DMS153 treated with DMSO at 0.1 percent for 48 hours (cell line): ENCODE results near the gene ZNF683.

Experiments
- DNase-seq: peaks from one replicate; lab custom pipeline; 2025; ENCODE audit not compliant: unreplicated experiment; lab: John Stamatoyannopoulos, UW

Gene ZNF683

GRCh38 chr1:26359981-26360806 lies 12.4 kb downstream of the ZNF683 start:
- DNase-seq, result no peak

DNA sequence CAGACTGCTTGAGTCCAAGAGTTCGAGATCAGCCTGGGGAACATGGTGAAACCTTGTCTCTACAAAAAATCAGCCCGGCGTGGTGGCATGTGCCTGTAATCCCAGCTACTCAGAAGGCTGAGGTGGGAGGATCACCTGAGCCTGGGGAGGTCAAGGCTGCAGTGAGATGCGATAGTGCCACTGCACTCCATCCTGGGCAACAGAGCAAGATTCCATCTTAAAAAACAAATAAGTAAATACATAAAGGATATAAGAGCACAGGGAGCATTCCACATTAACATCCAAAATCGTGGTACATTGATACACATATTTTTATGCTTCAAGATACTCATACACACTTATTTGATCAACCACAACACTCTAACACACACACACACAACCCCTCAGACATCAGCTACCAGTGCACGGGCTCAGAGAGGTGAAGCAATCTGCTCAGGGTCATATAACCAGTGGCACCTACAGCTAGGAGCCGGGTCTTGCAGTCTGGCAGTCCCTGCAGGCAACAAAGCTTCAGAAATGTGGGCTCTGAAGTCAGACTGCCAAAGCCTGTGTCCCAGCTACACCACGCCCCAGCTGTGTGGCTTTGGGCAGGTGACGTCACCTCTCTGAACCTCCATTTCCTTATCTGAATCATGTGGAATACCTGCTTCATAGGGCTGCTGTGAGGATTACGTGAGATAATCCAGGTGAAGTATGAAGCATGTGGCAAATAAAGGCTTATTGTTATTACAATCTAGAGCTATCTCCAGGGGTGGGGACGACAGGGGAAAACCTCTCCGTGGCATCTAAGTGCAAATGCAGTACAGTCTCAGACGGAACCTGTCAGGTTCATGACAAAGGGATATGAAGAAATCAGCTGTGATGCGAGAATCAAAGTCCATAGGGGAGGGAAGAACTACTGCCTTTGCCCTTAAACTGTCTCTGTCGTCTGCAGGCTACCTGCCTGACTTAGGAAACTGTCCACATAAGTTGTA lies 13.9 kb downstream of the ZNF683 start:
- DNase-seq, result no peak

- no peak for DNase-seq
These were observed 15.4 kb downstream of the ZNF683 start for GRCh38 chr1:26357121-26357602.

- DNase-seq, result no peak
These were observed 16.4 kb downstream of the ZNF683 start for GRCh38 chr1:26356106-26356505.

- no peak for DNase-seq
These were observed 17.6 kb downstream of the ZNF683 start for GRCh38 chr1:26354972-26355371.

GRCh38 chr1:26353976-26354820 lies 18.4 kb downstream of the ZNF683 start, which contains the start of gene CRYBG2:
Gene CRYBG2, minus strand, starts transcription at chr1:26354130. Its CDS starts 7,473 bp downstream, at chr1:26346657.
- DNase-seq, result no peak

DNA sequence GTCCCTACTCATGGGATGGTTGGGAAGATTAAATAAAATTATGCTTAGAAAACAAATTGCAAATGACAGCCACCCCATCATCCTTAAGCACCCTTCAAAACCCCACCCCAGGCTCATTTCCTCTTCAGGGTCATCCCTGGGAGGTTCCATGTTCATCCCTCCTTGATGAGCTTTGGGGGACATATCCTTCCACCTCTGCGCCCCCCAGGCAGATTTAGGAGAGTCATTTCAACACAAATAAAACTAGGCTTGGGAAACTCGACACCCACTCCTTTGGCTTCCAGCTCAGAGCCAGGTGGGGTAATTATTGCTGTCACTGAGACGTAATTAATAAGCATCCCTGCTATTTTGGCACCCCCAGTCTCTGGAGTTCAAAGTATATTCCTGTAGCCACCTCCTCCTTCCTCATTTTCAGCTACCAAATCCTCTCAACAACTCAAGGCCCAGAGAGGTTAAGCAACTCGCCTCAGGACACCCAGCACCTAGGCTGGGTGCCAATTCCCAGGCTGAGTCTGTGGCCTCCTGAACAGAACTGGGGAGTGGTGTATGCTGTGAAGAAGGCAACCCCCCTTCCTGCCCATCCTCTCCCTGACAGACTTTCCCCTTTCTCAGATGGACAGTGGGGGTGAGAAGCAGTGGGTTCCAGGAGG lies 19.2 kb downstream of the ZNF683 start:
- no peak for DNase-seq

- DNase-seq, result no peak
These were observed 20.2 kb downstream of the ZNF683 start for GRCh38 chr1:26352338-26352679.

- no peak for DNase-seq
These were observed 20.8 kb downstream of the ZNF683 start for GRCh38 chr1:26351590-26352337.

DNA sequence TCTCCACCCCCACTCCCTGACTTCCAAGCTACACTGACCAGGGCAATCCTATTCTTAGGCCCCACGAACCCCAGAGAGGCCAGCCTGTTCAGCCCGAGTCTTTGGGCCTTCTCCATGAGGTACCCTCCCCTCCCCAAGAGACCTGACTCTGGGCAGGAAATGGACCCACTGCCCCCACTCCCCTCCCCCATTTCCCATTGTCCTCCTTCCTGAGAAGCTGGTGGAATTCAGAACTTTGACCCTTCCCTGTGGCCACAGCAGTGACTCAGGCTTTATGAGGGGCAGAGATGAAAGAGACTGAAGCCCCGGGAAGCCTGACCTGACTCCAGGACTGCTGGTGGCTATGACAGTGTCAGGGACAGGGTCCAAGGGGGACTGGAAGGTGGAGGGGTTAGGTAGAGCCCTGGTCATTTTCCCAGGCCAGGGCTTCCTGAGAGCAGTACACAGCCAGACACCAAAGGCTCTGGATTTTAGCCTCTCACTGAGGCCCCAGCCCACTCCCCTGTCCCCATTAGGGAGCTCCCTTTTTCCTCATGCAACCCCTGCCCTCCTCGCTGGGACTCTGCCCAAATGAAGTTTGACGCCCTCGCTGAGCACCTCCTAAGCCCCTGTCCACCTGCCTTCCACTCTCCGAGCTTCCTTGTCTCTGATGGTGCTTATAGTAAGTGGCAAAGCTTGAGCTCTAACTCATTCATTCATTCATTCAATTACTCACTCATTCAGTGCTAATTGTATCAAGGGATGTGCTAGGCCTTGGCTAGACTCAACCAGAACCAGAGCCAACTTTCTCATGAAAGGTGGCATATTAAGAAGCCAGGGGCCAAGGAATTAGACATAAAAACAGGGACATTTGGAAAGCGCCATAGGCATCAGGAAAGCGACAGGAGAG lies 21.6 kb downstream of the ZNF683 start:
- DNase-seq, result no peak

DNA sequence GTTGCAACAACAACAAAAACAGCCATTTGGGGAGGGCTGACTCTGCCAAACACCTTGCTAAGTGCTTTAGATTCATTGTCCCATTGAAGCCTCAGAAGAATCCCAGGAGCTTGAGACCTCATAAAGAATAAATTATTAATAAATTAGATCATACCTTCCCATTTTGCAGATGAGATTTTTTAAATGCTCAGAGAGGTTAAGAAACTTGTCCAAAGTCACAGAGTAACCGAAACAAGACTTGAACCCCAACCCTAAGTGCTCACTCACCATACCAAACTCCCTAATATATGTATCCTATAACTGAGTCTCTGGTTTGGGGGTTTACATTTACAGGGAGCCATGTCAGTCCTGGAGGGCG lies 22.2 kb downstream of the ZNF683 start:
- DNase-seq, result no peak

DNA sequence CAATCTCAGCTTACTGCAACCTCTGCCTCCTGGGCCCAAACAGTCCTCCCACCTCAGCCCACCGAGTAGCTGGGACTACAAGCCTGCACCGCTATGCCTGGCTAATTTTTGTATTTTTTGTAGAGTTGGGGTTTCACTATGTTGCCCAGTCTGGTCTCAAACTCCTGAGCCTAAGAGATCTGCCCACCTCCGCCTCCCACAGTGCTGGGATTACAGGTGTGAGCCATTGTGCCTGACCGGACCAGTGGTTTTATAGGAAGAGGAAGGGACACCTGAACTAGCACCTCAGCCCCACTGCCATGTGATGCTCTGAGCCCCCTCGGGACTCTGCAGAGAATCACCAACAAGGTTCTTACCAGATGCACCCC lies 22.7 kb downstream of the ZNF683 start:
- no peak for DNase-seq

GRCh38 chr1:26349188-26349876 lies 23.2 kb downstream of the ZNF683 start:
- DNase-seq, result no peak

DNA sequence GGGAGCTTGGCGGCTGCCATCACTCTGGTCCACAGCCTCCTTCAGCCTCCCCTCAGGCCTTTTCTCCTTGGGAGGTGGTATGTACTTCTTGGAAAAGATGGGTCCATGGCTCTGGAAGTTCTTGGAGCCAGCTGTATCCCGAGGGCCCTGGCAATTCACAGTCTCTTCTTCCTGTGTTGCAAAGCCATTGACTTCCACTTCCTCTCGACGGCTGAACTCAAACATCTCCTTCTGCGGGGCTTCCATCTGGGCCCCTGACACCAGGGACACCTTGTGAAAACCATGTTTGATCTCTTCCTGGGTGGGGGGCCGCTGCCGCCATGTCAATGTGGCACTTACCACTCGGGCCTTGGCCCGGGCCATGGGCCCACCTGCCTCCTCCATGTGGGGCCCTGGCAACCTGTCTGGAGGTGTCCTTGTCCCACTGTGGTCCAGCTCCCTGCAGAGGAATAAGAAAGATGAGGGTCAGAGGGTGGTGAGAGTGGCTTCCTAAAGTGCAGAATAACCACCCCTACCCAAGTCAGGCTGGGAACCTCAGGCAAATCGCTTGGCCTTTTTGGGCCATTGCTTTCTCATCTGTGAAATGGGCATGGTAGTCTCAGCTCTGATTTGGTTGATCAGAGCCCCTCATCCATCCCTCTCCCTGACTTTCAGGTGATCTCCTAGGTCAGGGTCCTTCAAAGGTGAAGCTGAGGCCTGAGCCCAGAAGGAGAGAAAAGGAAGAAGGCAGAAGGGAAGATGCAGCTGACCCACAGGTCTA lies 26.1 kb downstream of the ZNF683 start:
- no peak for DNase-seq

DNA sequence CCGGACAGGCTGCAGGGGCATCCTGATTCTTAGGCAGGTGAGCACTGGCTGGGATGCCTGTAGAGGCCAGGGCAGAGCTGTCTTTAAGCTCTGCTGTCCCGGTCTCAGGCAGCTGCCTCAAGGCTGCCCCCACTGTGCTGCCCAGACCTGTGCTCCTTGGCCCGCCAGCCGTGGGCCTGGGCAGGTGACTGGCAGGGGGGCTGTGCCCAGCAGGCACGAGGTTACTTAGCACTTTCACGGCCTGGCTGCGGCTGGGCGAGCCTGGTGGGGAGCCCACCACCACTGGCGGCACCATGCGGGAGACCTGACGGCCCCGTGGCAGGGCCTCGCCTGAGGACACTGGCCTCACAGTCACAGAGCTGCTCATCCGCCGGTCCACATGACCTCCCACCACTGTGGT lies 26.8 kb downstream of the ZNF683 start:
- no peak for DNase-seq

- DNase-seq, result no peak
These were observed 28.2 kb downstream of the ZNF683 start for GRCh38 chr1:26344147-26344920.

DNA sequence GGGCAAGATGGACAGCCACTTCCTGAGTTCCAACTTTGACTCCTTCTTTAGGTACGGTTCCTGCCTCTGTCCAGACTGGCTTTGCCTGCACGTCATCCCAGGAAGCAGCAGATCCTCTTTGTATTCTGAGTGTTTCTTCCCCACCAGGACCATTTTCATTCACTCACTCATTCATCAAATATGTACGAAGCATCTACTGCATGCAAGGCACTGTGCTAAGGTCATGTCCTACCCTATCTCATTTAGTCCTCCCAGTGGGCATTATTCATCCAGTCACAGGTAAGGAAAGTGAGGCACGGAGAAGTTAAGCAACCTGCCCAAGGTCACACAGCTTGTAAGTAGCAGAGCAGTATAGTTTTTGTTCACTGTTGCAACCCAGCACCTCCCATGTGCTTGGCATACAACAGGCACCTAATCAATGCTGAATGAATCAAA lies 32.5 kb downstream of the ZNF683 start:
- DNase-seq, result no peak
